IPS DF 6.9 (cell line): ENCODE results near the gene OXT.
"Not testable (repeated sequence)": the region's sequence is repeated elsewhere in the genome, so short reads cannot be mapped to it uniquely, and the experiment has no call there.

Experiments used
- DNase-seq: peaks from one replicate; pipeline ENCODE4 v3.0.0-alpha.2; 2013; ENCODE audit warnings: low read depth, low spot score
- H3K27ac ChIP-seq: one replicate; pipeline ENCODE4 v1.5.1; 2013; ENCODE audit warnings: low read length, control low read depth
- H3K27me3 ChIP-seq: 2 replicates; pipeline ENCODE4 v1.6.1; 2013; ENCODE audit warnings: mild to moderate bottlenecking, low read length; ENCODE audit not compliant: control insufficient read depth, insufficient read depth
- H3K36me3 ChIP-seq: 2 replicates; pipeline ENCODE4 v1.6.1; 2013; ENCODE audit warnings: low read length; ENCODE audit not compliant: control insufficient read depth, insufficient read depth
- H3K4me1 ChIP-seq: 2 replicates; pipeline ENCODE4 v1.6.1; 2013; ENCODE audit warnings: low read length; ENCODE audit not compliant: control insufficient read depth, insufficient read depth
- H3K4me3 ChIP-seq: 2 replicates; pipeline ENCODE4 v1.5.1; 2013; ENCODE audit warnings: mild to moderate bottlenecking, low read length
- H3K9me3 ChIP-seq: 2 replicates; pipeline ENCODE4 v1.6.1; 2013; ENCODE audit warnings: low read length, inconsistent platforms; ENCODE audit not compliant: control insufficient read depth, insufficient read depth
- WGBS: extraction: QIAGEN DNeasy Blood & Tissue Kit; methylation state at CpG from one replicate; pipeline ENCODE4 v1.1.7; 2013; ENCODE audit warnings: mixed read lengths, missing lambda C conversion rate; ENCODE audit not compliant: insufficient read length, insufficient coverage; 5-methylcytosine and 5-hydroxymethylcytosine counted together

OXT gene

GRCh38 chr20:3071610-3072529, at the start of gene OXT:
OXT (plus strand) TSS chr20:3071620; CDS start chr20:3071656, 36 bp downstream.
- Histone ChIP-seq H3K27ac (no peak within 1 kb of the TSS), H3K9me3 (no peaks in the 10 kb centered on the region), H3K4me1 (peaks cover 3% of the 10 kb centered on the region), H3K27me3 (peaks cover 13% of the 10 kb centered on the region), H3K36me3 (peaks cover 4% of the 10 kb centered on the region; the same call in 1 of the 2 replicates), H3K4me3 (peak within 1 kb of the TSS; percentile 38)
- WGBS: no CpG with 5 or more reads among the region's 95 CpGs
- DNase-seq: no peak

- WGBS: no CpG with 5 or more reads among the region's 5 CpGs
- DNase-seq: no peak
- H3K36me3 ChIP-seq: peaks cover 18% of the 10 kb centered on the region; the same call in 1 of the 2 replicates
- H3K27ac ChIP-seq: no peak overlapping the region
- H3K4me3 ChIP-seq: no peak overlapping the region
- H3K9me3 ChIP-seq: no peaks in the 10 kb centered on the region
- H3K27me3 ChIP-seq: no peaks in the 10 kb centered on the region
- H3K4me1 ChIP-seq: no peaks in the 10 kb centered on the region
Observed at GRCh38 chr20:3021777-3022176, 49.6 kb upstream of the OXT start.

- H3K4me1 ChIP-seq, H3K9me3 ChIP-seq, H3K4me3 ChIP-seq, DNase-seq, H3K27me3 ChIP-seq, H3K27ac ChIP-seq: not testable (repeated sequence)
- H3K36me3 ChIP-seq: peaks cover 22% of the 10 kb centered on the region; the same call in 1 of the 2 replicates
- no CpG with 5 or more reads among the region's 20 CpGs for WGBS
Observed at GRCh38 chr20:3022559-3023490, 48.6 kb upstream of the OXT start.

- WGBS: no CpG with 5 or more reads among the region's 2 CpGs
- Histone ChIP-seq H3K36me3 (peaks cover 15% of the 10 kb centered on the region; the same call in 1 of the 2 replicates), H3K27me3 (no peaks in the 10 kb centered on the region), H3K4me3 (no peak overlapping the region), H3K4me1 (no peaks in the 10 kb centered on the region), H3K27ac (no peak overlapping the region), H3K9me3 (no peaks in the 10 kb centered on the region)
- no peak for DNase-seq
Observed at GRCh38 chr20:3027987-3028386, 43.4 kb upstream of the OXT start.

- H3K36me3 ChIP-seq: peaks cover 16% of the 10 kb centered on the region
- WGBS: no CpG with 5 or more reads among the region's 3 CpGs
Observed at GRCh38 chr20:3031524-3032147, 39.8 kb upstream of the OXT start.

GRCh38 chr20:3032624-3033023, 38.8 kb upstream of the OXT start:
- no peak overlapping the region for H3K27ac ChIP-seq
- H3K36me3 ChIP-seq: peaks cover 11% of the 10 kb centered on the region
- no peak for DNase-seq

More at GRCh38 chr20:3031524-3032147, 39.8 kb upstream of the OXT start:
- no peak overlapping the region for H3K27ac ChIP-seq
- H3K4me3 ChIP-seq: no peak overlapping the region
- no peaks in the 10 kb centered on the region for H3K4me1 ChIP-seq
- H3K27me3 ChIP-seq: no peaks in the 10 kb centered on the region
- DNase-seq: no peak
- H3K9me3 ChIP-seq: no peaks in the 10 kb centered on the region

GRCh38 chr20:3037654-3038053, 33.8 kb upstream of the OXT start:
- Histone ChIP-seq H3K9me3 (no peaks in the 10 kb centered on the region), H3K27me3 (no peaks in the 10 kb centered on the region), H3K27ac (no peak overlapping the region), H3K36me3 (peaks cover 10% of the 10 kb centered on the region), H3K4me3 (no peak overlapping the region), H3K4me1 (peaks cover 6% of the 10 kb centered on the region; the same call in 1 of the 2 replicates)
- DNase-seq: no peak
- WGBS: no CpG with 5 or more reads among the region's 3 CpGs

More at GRCh38 chr20:3032624-3033023, 38.8 kb upstream of the OXT start:
- H3K9me3 ChIP-seq: no peaks in the 10 kb centered on the region
- H3K4me3 ChIP-seq: no peak overlapping the region
- WGBS: no CpG with 5 or more reads among the region's 8 CpGs
- no peaks in the 10 kb centered on the region for H3K27me3 ChIP-seq
- H3K4me1 ChIP-seq: no peaks in the 10 kb centered on the region

- Histone ChIP-seq H3K4me1 (peaks cover 6% of the 10 kb centered on the region; the same call in 1 of the 2 replicates), H3K9me3 (no peaks in the 10 kb centered on the region), H3K4me3 (no peak overlapping the region), H3K27me3 (no peaks in the 10 kb centered on the region), H3K27ac (no peak overlapping the region), H3K36me3 (peaks cover 10% of the 10 kb centered on the region)
- no CpG with 5 or more reads among the region's 5 CpGs for WGBS
- no peak for DNase-seq
Observed at GRCh38 chr20:3038454-3038853, 33.0 kb upstream of the OXT start.

GRCh38 chr20:3039426-3039825, 32.0 kb upstream of the OXT start:
- no peak overlapping the region for H3K4me3 ChIP-seq
- WGBS: no CpG with 5 or more reads among the region's 4 CpGs
- H3K27ac ChIP-seq: no peak overlapping the region
- peaks cover 6% of the 10 kb centered on the region; the same call in 1 of the 2 replicates for H3K4me1 ChIP-seq
- H3K9me3 ChIP-seq: no peaks in the 10 kb centered on the region
- H3K36me3 ChIP-seq: peaks cover 10% of the 10 kb centered on the region
- no peak for DNase-seq
- no peaks in the 10 kb centered on the region for H3K27me3 ChIP-seq

GRCh38 chr20:3040086-3040485, 31.3 kb upstream of the OXT start:
- Histone ChIP-seq H3K9me3 (no peaks in the 10 kb centered on the region), H3K4me1 (peaks cover 7% of the 10 kb centered on the region; the same call in 1 of the 2 replicates), H3K27ac (no peak overlapping the region), H3K36me3 (peaks cover 10% of the 10 kb centered on the region), H3K4me3 (no peak overlapping the region), H3K27me3 (no peaks in the 10 kb centered on the region)
- no CpG with 5 or more reads among the region's 8 CpGs for WGBS
- DNase-seq: no peak
